Measurements from ENCODE around the gene GLMN. TPM values are rescaled to one million over a fixed set of nuclear protein-coding genes. Genes with fewer than 3 reads are reported as not detected.

GLMN gene, protein sequence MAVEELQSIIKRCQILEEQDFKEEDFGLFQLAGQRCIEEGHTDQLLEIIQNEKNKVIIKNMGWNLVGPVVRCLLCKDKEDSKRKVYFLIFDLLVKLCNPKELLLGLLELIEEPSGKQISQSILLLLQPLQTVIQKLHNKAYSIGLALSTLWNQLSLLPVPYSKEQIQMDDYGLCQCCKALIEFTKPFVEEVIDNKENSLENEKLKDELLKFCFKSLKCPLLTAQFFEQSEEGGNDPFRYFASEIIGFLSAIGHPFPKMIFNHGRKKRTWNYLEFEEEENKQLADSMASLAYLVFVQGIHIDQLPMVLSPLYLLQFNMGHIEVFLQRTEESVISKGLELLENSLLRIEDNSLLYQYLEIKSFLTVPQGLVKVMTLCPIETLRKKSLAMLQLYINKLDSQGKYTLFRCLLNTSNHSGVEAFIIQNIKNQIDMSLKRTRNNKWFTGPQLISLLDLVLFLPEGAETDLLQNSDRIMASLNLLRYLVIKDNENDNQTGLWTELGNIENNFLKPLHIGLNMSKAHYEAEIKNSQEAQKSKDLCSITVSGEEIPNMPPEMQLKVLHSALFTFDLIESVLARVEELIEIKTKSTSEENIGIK
- polyA plus RNA-seq (ENCODE audit: insufficient read length in 4 of 4), result 10 to 100 TPM; 18.8 to 31.3 (median 23.4) TPM

DNA sequence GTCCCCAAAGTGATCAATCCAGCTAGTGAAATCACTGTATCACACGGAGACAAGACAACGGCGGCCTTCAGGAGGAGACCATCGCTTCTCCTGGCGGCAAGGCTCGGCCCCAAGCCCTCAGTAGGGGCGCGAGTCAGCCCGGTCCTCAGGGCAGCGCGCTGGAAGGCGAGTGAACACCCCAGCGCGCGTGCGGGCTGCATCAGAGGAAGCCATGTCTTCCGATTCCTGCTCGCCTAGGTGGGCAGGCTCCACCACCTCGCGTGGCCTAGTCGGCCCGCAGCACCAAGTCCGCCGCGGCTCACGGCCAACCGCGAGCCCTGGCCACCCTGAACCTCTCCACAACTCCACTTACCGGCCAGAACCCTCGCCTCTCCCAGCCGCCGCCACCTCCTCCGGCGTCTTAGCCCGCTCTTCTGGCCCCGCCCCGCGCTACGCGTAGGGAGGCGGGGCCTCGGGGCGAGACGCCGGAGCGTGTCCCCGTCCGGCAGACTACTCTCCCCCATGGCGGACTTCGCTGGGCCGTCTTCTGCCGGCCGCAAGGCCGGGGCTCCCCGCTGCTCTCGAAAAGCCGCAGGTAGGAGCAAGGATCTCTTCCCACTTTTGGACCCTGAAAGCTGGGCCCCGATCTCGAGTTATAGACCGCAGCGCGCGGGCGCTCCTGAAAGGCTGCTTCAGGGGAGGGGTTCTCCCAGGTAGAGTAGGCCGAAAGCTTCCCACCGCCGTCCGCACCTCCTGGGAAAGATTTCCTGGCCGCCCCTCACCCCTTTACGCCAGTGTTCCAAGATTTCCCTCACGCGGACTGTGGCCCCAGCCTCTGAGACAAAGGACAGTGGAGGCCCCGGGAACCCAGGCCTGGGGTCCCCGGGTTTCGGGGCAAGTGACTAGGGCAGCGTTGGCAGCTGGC lies at the start of gene GLMN, which contains the start of gene RPAP2:
Gene GLMN, minus strand, starts transcription at position 415 of the 904 bp plus-strand sequence. CDS start 988 bp downstream, outside the sequence.
Gene RPAP2, plus strand, starts transcription at position 487 of the 904 bp plus-strand sequence. Its CDS starts 15 bp downstream, at position 502.
- DNase-seq (ENCODE audit: low read depth in 4 of 4, low spot score in 3 of 4), result peak; percentile 79 to 86 (median 82)

DNA sequence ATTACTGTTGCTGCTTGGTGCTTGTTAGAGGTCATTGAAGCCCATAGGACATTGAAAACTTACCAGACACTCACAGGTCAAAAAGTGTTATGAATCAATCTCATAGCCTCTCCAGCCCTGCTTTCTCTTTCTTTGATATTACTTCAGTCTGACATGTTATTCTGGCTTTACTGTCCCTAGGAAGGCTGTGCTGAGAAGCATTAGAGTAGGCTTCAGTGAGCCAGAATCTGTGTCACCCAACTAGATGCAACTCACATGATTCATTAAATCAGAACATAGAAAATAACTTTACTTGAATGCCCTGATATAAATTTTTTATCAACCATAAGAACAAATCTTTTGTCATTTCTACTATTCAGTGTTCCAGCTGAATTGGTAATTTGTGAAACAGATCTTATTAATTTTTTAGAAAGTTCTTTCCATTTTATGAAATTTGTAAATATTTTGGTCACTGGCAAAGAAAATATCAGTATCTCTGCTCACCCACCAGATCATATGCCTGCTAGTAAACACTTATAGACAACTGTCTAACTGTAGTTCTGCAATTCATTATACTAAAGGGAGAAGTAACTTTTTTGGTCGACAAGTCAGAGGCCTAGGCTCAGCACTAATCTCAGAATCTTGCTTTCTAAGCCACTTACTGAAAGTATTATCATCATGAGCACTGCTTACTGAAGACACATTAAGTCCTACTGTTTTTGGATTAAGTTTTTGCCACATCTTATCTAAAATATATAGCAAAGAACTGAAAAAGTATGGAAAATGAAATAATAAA lies 48.3 kb upstream of the GLMN start:
- DNase-seq (ENCODE audit: low read depth in 4 of 4, low spot score in 3 of 4), result no peak

DNA sequence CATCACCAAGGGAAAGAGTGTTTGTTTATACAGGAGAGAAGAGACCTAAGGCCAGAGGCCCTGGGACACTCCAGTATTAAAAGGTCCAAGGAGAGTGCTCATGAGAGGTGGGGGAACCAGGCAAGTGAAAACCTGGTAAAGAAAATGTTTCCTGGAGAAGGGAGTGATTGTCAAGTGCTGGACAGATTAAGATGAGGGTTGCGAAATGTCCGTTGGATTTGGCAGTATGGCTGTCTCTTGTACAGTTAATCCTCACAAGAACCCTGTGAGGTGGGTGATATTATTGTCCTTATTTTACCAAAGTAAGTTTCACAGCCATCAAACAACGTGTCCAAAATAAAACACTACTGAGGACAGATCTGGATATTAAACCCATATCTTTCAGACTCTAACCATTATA lies 44.3 kb upstream of the GLMN start:
- DNase-seq (ENCODE audit: low read depth in 4 of 4, low spot score in 3 of 4), result no peak

DNA sequence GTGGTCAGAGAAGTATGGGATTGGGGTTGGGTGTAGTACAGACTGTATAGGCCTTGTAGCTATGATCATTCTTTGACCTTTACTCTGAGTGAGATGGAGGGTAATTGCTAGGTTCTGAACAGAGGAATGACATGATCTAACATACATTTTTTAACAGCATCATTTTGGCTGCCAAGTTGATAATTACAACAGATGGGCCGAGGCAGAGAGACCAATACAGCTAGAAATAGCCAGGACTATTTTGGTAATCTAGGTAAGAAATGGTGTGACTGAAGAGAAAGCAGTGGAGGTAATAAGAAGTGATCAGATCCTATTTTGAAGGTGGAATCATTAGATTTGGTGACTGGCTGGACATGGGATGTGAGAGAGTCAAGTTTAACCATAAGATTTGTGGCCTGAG lies 43.6 kb upstream of the GLMN start:
- DNase-seq (ENCODE audit: low read depth in 4 of 4, low spot score in 3 of 4), result no peak

DNA sequence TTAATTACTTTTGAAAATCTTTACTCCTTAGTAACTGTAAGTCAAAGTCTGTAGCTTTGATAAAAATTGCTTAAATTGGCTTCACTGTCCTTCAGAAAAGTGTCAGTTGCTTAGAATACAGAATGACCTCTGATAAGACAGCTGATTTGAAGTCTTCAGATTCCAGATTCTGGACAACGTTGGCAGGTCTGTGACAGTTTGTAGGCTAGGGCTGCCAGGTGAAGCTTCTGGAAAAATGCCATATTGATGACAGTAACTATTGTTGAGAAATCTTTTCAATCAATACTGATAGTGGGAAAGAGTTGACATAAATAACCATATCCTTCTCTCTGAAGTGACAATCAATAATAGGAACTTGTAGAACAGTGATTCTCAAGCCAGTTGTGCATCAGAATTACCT lies 41.4 kb upstream of the GLMN start:
- no peak for DNase-seq (ENCODE audit: low read depth in 4 of 4, low spot score in 3 of 4)

DNA sequence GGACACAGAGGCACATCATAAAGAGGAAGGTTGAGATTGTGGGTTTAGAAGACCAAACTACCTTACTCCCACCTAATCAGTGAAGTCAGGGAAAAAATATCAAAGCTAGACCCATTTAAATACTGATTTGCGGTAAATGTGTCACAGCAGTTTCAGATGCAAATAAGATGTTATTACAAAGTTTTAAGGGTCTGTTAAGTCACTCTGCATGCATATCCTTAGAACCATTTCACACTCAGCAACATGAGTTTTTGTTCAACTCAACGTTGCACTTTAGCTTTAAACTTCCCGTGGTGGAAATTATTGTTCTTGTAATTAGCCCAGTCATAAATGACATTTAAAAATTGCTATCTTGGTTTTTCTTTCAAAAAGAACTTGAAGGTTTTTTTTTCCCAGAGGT lies 34.9 kb upstream of the GLMN start:
- DNase-seq (ENCODE audit: low read depth in 4 of 4, low spot score in 3 of 4), result no peak

DNA sequence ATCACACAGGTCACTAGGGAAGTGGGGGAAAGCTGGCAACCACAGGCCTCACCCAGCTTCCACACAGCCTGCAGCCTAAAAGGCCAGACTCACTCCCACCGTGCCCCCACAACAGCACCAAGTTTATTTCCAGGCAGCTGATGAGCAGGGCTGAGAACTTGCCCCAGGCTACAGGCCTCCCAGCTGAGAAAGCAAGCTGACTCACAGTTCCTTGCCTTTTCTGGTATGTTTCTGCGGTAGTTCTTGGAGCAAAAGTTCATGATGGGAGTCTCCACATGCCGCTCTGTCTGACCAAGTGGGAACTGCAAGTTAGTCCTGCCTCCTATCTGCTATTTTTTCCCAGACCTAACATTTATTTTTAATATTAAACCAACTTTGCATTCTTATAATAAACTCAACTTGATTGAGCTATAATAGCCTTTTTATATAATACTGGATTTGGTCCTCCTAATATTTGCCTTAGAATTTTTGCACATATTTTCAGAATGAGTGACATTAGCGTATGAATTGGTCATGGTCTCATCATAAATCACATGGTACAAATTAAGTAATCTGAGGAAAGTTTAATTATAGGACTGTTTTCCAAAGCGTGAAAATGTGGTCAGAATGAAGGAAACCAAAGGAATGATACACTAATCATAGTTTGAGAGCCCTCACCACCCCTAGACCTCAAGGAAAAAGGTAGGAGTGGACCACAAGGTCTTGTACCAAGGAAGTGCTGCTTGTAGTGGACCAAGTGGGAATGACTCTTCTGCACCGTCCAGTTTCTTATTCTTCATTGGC lies 30.8 kb upstream of the GLMN start:
- DNase-seq (ENCODE audit: low read depth in 4 of 4, low spot score in 3 of 4), result no peak

DNA sequence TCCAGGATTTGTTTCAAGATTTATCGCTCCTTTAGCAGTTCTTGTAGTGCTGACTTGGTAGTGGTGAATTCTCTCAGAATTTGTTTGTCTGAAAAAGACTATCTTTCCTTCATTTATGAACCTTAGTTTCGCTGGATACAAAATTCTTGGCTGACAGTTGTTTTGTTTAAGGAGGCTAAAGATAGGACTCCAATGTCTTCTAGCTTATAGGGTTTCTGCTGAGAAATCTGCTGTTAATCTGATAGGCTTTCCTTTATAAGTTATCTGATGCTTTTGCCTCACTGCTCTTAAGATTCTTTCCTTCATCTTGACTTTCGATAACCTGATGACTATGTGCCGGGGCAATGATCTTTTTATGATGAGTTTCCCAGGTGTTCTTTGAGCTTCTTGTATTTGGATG lies 29.0 kb upstream of the GLMN start:
- DNase-seq (ENCODE audit: low read depth in 4 of 4, low spot score in 3 of 4), result no peak

DNA sequence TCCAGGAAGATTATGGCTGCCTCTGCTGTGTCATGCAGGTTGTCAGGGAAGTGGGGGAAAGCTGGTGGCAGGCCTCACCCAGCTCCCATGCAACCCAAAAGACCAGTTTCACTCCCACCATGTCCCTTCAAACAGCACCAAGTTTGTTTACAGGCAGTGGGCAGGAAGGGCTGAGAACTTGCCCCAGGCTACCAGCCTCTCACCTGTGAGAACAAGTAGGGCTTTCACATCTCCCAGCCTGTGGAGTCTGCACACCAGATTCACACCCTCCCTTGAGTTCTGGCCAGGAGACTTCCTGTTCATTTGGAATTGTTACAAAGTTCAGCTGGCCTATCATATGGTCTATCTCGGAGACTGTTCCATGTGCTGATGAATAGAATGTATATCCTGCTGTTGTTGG lies 27.9 kb upstream of the GLMN start:
- DNase-seq (ENCODE audit: low read depth in 4 of 4, low spot score in 3 of 4), result no peak

DNA sequence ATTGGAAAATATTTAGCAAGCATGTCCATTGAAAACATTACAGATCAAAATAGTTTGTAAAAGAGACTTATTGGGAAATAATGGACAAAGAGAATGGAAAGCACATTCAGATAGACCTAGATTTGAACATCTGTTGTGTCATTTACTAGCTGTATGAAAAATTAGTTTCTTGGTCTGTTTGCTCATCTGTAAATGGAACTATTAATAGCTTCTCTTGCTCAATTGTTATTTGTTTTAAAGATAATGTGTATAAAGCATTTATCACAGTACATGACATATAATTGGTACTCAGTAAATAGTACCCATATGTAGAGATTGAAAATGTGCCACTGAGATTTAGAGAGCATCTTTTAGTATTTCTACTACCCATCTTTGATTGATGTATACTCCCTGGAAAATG lies 26.0 kb upstream of the GLMN start:
- DNase-seq (ENCODE audit: low read depth in 4 of 4, low spot score in 3 of 4), result no peak

DNA sequence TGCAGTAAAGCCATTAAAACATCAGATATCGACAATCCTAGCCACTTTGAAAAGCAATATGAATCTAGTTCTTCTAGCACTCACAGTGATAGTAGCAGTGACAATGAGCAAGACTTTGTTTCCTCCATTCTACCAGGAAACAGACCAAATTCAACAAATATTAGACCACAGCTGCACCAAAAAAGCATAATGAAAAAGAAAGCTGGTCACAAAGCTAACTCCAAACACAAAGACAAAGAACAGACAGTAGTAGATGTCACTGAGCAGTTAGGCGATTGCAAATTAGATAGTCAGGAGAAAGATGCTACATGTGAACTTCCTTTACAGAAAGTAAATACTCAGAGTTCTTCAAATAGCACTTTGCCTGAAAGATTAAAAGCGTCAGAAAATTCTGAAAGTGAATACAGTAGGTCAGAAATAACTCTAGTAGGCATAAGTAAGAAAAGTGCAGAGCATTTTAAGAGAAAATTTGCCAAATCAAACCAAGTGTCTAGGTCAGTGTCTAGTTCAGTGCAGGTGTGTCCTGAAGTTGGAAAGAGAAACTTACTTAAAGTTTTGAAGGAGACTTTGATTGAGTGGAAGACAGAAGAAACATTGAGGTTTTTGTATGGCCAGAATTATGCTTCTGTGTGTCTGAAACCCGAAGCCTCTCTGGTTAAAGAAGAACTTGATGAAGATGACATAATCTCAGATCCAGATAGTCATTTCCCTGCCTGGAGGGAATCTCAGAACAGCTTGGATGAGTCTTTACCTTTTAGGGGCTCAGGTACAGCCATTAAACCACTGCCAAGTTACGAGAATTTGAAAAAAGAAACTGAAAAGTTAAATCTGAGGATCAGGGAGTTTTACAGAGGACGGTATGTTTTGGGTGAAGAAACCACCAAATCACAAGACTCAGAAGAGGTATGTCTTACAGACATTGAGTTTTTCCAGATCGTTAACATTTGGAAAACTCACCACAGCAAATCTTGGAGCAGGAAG lies 25.0 kb upstream of the GLMN start:
- DNase-seq (ENCODE audit: low read depth in 4 of 4, low spot score in 3 of 4), result no peak

DNA sequence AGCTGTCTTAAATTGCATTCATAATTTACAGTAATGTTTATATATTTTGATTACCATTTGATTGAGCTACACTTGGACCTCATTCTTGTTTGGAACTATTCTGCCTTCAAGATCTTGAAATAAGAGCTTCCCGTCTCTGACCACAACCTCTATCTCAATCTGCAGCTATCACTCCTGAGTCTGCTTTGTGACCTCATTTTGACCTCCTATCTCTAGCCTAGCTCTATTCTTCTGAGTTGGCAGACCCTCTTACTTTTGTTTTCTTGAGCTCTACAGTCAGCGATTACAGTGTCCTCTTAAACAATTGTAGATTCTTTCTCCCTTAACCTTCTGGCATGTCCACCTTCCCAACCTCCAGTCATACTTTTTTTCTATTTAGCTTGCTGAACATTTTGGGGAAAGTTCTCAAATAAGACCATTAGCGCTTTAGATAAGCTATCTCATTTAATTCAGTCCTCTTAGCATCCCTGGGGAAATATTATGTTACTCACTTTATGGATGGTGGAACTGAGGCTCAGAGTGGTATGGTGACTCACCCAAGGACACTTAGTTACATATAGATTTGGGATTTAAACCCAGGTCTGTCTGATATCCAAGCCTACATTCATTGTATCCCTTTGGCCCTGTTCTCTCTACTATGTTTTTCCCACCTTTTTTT lies 19.2 kb upstream of the GLMN start:
- DNase-seq (ENCODE audit: low read depth in 4 of 4, low spot score in 3 of 4), result no peak

DNA sequence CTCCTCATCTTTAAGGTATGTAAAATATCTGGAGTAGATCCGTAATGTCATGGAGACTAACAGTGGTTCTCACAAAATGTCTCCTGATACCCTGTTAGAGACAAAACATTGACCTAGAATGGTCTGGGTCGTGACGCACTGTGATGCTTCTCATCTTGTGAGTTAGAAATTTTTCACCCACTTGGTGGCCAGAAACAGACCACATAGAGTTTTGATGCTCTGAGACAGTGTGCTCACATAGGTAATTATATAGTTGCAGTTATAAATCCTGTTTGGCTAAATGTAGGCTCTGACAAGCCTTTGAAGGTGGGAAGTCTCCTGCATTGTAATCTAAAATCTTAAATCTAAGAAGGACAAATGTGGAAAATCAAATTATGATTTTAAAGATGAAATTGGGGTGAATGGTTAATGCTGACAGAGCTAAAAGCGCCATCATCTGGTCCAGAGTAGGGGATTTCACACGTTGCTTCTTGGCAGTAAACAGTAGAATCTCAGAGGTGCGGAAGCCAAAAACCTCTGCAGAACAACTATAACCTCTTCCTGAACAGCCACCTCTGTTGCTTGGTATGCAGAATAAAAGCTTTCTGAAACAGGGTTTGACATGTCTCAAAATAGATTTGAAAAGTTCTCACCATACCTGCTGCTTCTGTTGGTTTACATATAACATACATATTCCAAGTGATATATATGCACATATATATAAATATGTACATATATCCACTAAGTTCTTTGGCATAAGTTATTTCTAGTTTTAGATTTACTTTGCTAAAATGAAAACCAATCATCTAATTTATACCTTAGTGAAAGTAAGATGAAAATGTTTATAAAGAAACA lies 17.2 kb upstream of the GLMN start:
- DNase-seq (ENCODE audit: low read depth in 4 of 4, low spot score in 3 of 4), result no peak

DNA sequence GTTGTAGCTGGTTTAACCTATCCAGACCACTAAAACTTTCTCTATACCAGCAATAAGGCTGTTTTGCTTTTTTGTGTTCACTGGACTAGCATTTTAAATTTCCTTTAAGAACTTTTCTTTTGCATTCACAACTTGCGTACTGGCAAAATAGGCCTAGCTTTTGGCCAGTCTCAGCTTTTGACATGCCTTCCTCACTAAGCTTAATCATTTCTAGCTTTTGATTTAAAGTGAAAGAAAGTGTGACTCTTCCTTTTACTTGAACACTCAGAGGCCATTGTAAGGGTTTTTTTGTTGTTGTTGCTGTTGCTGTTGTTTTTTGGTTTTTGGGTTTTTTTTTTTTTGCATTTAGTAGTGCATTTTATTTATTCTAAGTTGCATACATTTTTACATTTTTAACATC lies 15.2 kb upstream of the GLMN start:
- no peak for DNase-seq (ENCODE audit: low read depth in 4 of 4, low spot score in 3 of 4)

DNA sequence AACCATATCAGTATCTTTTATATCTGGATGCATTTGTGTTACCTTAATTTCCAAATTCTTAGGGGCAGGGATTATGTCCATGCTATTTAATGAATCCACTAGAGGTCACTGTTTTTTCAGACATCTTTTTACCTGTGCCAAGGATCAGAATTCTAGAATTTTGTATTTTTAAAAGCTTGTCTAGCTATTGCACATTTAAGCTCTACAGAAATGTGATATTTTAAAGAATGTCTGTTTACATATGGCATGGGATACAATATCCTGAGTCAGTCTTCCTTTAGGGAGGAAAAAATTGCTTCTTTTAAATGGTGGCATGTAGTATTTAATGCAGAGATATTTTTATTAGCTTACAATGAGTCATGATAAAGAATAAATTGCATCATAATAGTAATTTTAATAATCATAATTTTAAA lies 11.4 kb upstream of the GLMN start:
- DNase-seq (ENCODE audit: low read depth in 4 of 4, low spot score in 3 of 4), result no peak

DNA sequence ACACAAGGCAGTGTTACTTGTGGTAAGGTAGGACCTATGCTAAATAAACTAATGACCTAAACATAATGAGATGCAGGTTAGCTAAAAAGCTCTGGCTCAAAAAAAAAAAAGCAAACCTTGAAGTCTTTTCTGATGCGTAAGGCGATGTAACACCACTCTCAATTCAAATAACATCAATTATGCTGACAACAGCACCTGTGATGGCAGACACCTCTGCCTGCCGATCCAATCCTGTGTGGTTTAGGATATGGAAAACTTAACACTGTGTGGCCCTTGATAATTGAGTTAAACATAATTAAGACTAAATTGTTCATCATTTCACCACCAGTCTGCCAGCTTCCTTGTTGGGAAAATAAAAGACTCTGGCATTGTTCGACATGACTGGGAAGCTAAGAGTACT lies 9.2 kb upstream of the GLMN start:
- DNase-seq (ENCODE audit: low read depth in 4 of 4, low spot score in 3 of 4), result no peak

DNA sequence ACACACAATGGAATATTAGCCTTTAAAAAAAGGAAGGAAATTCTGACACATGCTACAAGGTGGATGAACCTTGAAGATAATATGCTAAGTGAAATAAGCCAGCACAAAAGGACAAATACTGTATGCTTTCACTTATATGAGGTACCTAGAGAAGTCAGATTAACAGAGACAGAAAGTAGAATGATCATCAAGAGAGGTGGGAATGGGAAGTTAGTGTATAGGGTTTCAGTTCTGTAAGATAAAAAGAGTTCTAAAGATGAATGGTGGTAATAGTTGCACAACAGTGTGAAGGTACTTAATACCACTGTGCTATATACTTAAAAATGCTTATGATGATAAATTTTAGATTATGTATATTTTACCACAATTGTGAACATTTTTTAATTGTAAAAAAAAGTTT lies 7.2 kb upstream of the GLMN start:
- no peak for DNase-seq (ENCODE audit: low read depth in 4 of 4, low spot score in 3 of 4)
